HG03378 (cell line): Measurements from ENCODE around the gene OSBPL5.
"Not testable (repeated sequence)": the region's sequence is repeated elsewhere in the genome, so short reads cannot be mapped to it uniquely, and the experiment has no call there.

Experiments used
- ATAC-seq: cut with Tn5 transposase; IDR thresholded peaks from one replicate; pipeline ENCODE4 v1.9.1; 2021; ENCODE audit warnings: mild to moderate bottlenecking, moderate library complexity; ENCODE audit not compliant: unreplicated experiment

The OSBPL5 gene

GRCh38 chr11:3089236-3090061, 75.7 kb downstream of the OSBPL5 start:
- ATAC-seq: no peak

GRCh38 chr11:3088806-3089205, 76.3 kb downstream of the OSBPL5 start:
- ATAC-seq: no peak

DNA sequence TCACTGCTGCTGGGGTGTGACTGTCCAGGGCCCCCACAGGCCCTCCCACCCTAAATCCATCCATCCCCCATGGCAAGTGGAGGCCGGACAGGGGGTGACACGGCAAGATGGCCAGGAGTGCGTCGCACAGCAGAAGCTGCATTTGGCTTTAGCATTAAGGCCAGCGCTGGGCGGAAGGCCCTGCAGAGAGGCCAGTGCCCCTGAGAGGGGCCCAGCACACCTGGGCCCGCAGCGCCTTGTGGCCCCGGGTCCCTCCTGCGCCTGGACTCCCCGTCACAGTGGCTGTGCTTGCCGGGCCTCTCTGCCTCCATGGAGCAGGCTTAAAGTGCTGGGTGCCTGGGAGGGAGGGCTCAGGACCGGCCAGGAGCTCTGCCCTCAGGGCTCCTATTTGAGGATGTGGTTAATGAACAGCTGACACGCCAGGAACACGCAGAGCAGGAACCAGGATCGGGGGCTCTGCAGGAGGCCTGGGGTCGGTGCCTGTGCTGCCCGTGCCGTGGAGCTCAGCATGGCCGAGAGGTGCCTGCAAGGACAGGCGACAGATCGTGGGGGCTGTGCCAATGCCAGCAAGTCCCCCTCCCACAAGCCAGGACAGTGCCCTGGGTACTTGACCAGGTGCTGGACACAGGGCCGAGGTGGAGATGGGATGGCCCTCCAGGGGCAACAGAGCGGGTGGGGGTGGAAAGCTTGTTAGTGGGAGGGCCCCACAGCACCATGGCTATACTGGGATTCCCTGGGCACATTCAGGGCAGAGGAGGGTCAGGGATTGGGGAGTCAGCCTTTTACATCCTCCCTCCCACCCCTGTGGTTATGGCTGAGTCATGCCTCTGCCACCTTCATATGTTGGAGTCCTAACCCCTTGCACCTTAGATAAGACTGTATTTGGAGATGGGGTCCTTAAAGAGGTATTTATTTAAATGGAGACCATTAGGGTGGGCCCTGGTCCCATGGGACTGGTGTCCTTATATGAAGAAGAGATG, 77.0 kb downstream of the OSBPL5 start:
- no peak for ATAC-seq

DNA sequence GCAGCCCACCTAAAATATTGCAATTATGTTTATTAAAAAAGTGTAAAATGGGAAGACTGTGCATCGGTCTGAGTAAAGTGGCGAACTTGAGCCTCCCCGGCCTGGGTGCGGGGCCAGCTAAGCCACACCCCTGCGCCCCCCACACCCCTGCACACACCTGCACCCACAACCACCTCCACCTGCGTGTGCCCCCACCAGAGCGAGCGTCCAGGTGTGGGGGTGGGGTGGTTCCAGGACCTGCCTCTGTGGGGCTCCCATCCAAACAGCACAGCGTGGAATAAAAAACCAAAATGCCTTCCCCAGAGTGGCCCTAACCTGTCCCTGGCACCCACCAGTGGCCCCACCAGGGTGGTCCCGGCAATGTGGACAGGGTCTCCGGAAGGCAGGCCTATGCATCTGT, 77.7 kb downstream of the OSBPL5 start:
- no peak for ATAC-seq

- no peak for ATAC-seq
Observed at GRCh38 chr11:3086671-3087150, 78.4 kb downstream of the OSBPL5 start.

DNA sequence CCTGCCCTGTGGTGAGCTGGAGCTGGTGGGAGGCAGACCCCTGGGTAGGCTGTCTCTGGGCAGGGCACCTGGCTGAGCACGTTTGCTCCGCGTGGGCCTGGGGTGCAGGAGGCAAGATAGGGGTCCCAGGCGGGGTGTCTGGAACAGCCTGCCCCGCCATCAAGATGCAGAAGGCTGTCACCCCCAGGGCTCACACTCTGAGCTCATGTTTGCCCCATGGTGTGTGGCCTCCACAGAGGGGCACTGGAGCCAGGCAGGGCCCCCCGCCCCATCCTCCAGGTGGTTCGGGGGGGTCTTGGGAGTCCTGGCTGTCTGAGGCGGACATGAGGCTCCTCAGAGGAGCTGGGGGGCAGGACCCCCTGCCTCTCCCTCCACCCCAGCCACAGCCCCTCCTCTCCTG, 79.0 kb downstream of the OSBPL5 start:
- no peak for ATAC-seq

DNA sequence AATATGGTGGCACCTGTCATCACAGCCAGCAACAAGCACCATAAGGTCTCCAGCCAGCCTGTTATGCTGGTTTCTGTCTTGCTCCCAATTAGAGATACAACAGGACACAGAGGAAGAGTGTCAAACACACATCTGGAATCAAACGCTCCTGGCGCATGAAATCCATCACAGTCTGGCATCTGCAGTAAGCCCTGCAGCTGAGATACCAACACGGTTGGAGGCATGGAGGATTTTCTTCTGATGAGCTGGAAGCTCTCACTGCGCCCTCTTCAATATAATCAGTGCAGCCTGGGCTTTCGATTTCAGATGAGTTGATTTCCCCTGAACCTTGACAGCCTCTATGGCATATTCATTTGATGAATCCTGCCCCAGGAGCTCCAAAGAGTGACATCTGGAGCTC, 80.1 kb downstream of the OSBPL5 start:
- ATAC-seq: no peak

- ATAC-seq: no peak
Observed at GRCh38 chr11:3083321-3083720, 81.8 kb downstream of the OSBPL5 start.

DNA sequence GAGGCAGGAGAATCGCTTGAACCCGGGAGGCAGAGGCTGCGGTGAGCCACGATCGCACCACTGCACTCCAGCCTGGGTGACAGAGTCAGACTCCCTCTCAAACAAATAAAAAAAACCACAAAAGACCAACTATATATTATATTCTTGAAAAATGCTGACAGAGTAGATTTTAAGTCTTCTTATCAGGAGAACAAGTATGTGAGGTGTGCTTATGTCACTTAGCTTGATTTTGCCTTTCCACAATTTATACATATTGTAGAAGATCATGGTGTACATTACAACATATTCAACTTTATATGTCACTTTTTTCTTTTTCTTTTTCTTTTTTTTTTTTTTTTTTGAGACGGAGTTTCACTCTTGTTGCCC, 83.7 kb downstream of the OSBPL5 start:
- ATAC-seq: no peak

DNA sequence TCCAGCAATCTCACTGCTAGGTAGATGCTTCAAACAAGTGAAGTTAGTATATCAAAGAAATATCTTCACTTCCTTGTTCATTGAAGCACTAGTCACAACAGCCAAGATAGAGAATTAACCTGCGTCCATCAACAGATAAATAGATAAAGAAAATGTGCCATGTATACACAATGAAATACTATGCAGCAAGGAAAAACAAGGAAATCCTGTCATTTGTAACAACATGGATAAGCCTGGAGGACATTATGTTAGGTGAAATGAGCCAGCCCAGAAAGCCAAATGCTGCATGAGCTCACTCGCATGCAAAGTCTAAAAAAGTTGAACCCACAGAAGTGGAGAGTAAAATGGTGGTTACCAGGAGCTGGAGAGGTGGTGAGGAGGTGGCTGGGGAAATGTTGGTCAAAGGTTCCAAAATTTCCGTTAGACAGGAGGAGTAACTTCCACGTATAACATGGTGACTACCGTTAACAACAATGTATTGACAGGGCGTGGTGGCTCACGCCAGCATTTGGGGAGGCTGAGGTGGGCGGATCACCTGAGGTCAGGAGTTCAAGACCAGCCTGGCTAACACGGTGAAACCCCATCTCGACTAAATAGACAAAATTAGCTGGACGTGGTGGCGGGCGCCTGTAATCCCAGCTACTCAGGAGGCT, 84.3 kb downstream of the OSBPL5 start:
- ATAC-seq: no peak

DNA sequence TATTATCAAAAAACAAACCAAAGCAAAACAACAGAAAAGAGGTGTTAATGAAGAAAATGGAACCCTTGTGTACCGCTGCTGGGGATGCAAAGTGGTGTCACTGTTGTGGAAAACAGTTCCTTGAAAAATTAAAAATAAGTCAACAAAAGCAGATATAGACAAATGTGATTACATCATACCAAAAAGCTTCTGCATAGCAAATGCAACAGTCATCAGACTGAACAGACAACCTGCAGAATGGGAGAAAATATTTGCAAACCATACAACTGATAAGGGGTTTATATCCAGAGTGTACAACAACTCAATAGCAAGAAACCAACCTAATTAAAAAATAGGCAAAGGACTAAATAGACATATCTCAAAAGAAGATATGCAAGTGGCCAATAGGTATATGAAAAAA, 85.0 kb downstream of the OSBPL5 start:
- no peak for ATAC-seq

DNA sequence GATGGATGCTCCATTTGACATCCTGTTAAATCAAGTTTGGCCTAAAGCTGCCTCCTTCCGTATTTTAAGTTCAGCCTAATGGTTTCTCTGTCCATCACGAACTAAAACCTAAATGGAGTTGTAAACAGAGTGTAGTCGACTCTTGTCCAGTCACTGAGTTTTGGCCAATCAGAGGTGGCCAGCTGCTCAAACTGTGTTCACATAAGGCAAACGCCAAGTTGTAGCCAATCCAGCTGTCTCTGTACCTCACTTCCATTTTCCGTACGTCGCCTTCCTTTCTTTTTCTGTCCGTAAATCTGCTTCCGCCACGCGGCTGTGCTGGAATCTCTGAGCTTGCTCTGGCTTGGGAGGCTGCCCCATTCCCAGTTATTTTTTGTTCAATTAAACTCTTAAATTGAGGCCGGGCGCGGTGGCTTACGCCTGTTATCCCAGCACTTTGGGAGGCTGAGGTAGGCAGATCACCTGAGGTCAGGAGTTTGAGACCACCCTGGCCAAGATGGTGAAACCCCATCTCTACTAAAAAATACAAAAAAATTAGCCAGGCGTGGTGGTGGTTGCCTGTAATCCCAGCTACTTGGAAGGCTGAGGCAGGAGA, 87.2 kb downstream of the OSBPL5 start:
- no peak for ATAC-seq

GRCh38 chr11:3077189-3077836, 87.8 kb downstream of the OSBPL5 start:
- no peak for ATAC-seq

- no peak for ATAC-seq
Observed at GRCh38 chr11:3074912-3075589, 90.1 kb downstream of the OSBPL5 start.

GRCh38 chr11:3073029-3073435, 92.1 kb downstream of the OSBPL5 start:
- no peak for ATAC-seq

DNA sequence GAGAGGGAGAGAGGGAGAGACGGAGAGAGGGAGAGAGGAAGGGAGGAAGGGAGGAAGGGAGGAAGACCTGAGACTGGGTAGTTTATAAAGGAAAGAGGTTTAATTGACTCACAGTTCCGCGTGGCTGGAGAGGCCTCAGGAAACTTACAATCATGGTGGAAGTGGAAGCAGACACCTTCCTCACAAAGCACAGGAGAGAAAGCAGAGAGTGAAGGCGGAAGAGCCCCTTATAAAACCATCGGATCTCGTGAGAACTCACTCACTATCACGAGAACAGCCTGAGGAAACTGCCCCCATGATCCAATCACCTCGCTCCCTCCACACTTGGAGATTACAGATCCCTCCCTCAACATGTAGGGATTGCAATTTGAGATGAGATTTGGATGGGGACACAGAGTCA, 95.7 kb downstream of the OSBPL5 start:
- no peak for ATAC-seq

GRCh38 chr11:3066308-3066707, 98.8 kb downstream of the OSBPL5 start:
- not testable (repeated sequence) for ATAC-seq

DNA sequence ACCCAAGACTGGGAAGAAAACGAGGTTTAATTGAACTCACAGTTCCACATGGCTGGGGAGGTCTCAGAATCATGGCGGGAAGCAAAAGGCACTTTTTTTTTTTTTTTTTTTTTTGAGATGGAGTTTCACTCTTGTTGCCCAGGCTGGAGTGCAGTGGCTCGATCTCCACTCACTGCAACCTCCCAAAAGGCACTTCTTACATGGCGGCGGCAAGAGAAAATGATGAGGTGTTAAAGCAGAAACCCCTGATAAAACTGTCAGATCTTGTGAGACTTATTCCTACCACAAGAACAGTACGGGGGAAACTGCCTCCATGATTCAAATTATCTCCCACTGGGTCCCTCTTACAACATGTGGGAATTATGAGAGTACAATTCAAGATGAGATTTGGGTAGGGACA, 100.4 kb downstream of the OSBPL5 start:
- not testable (repeated sequence) for ATAC-seq

DNA sequence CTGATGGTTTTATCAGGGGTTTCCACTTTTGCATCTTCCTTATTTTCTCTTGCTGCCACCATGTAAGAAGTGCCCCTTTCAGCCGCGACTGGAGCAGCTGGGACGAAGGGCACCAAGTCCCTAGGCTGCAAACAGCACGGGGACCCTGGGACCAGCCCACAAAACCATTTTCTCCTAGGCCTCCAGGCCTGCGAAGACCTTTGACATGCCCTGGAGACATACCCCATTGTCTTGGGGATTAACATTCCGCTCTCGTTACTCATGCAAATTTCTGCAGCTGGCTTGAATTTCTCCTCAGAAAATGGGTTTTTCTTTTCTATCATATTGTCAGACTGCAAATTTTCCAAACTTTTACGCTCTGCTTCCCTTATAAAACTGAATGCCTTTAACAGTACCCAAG, 101.2 kb downstream of the OSBPL5 start:
- not testable (repeated sequence) for ATAC-seq

- ATAC-seq: not testable (repeated sequence)
Observed at GRCh38 chr11:3063432-3063831, 101.7 kb downstream of the OSBPL5 start.
